Thyroid gland (tissue), 4 donors: ENCODE data around the gene ABCC5. TPM values are rescaled to one million over a fixed set of nuclear protein-coding genes. Genes with fewer than 3 reads are reported as not detected.

Experiments
- DNase-seq, 2 donors: peaks; one replicate each; pipeline ENCODE4 v3.0.0-alpha.2; 2019
- H3K27ac ChIP-seq, 3 donors: fragments of 200-600 bp; sonication (generic); 1 replicate in 2 of 3; 2 replicates in 1 of 3; pipeline ENCODE4 v1.5.1; 2016 to 2019; ENCODE audit warnings: mild to moderate bottlenecking in 1 of 3, moderate library complexity in 1 of 3
- H3K27me3 ChIP-seq: fragments of 200-600 bp; sonication (generic); one replicate; pipeline ENCODE4 v1.5.1; 2019
- H3K36me3 ChIP-seq, 2 donors: fragments of 200-600 bp; sonication (generic); one replicate each; pipeline ENCODE4 v1.5.1; 2016 to 2019
- H3K4me1 ChIP-seq, 2 donors: fragments of 200-600 bp; sonication (generic); one replicate each; pipeline ENCODE4 v1.5.1; 2017 to 2019
- H3K4me3 ChIP-seq, 3 donors: fragments of 200-600 bp; sonication (generic); replicated peaks in 1 of 3; 1 replicate in 2 of 3; 2 replicates in 1 of 3; pipeline ENCODE4 v1.5.1; 2016; ENCODE audit warnings: mild to moderate bottlenecking in 1 of 3
- H3K9me3 ChIP-seq: fragments of 200-600 bp; sonication (generic); one replicate; pipeline ENCODE4 v1.5.1; 2017
- POLR2A ChIP-seq, 2 donors: fragments of 450-650 bp; IDR thresholded peaks; one replicate each; pipeline ENCODE4 v1.6.1; 2017; ENCODE audit warnings: antibody characterized with exemption in 2 of 2, mild to moderate bottlenecking in 2 of 2, moderate library complexity in 1 of 2
- WGBS, 2 donors: methylation state at CpG; one replicate each; pipeline ENCODE4 v1.1.5; 2017; 5-methylcytosine and 5-hydroxymethylcytosine counted together
- intact Hi-C: fragments of 100-400 bp; cut with DNase I; formaldehyde crosslinking; loops from one replicate; pipeline ENCODE4 v1.15.1; 2023
- total RNA-seq, 4 donors: library from RNA; depleted of rRNA; stranded (reverse); fragments of >200 nt; gene quantifications; one replicate each; pipeline ENCODE4 v1.2.3, GENCODE V29; 2016
- TF ChIP-seq, protein P1 (sequence below), 6 experiments: fragments of 200-600 bp in 3 of 6; fragments of 450-650 bp in 3 of 6; sonication (generic) in 3 of 6; IDR thresholded peaks; one replicate each; pipeline ENCODE4 v1.5.1; 2016 to 2019; ENCODE audit warnings: antibody characterized with exemption in 6 of 6, mild to moderate bottlenecking in 2 of 6, inconsistent platforms in 1 of 6, moderate library complexity in 1 of 6

ABCC5 gene
- total RNA-seq, 4 donors from 2014 or later, result 12.2 to 24.3 (median 18.2) TPM

DNA sequence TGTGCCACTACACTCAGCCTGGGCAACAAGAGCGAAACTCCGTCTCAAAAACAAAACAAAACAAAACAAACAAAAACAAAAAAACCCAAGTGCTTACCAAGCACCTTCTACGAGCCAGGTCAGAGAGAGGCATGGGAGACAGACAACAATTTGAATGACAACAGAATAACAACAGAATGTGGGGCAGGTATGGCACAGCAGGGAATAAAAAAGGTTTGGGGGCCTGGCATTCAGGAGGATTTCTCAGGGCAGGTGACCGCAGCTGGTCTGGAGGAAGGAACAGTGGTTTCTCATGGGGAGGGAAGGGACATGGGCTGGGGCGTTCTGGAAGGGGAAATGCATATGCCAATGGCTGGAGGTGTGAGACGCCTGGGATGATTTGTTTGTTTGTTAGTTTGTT, 110.5 kb downstream of the ABCC5 start:
- intact Hi-C loops, result no loop called here
- H3K27ac ChIP-seq, result no peak overlapping the region
- H3K27me3 ChIP-seq, result no peaks in the 10 kb centered on the region
- no peaks in the 10 kb centered on the region for H3K9me3 ChIP-seq
- no peak overlapping the region for H3K4me3 ChIP-seq
- WGBS, 2 donors, result 56 to 67% methylated on average over 6 of the region's 6 CpGs
- no peak for TF ChIP-seq POLR2A (IDR thresholded peaks at IDR 0.05)
- TF ChIP-seq, protein P1, sequence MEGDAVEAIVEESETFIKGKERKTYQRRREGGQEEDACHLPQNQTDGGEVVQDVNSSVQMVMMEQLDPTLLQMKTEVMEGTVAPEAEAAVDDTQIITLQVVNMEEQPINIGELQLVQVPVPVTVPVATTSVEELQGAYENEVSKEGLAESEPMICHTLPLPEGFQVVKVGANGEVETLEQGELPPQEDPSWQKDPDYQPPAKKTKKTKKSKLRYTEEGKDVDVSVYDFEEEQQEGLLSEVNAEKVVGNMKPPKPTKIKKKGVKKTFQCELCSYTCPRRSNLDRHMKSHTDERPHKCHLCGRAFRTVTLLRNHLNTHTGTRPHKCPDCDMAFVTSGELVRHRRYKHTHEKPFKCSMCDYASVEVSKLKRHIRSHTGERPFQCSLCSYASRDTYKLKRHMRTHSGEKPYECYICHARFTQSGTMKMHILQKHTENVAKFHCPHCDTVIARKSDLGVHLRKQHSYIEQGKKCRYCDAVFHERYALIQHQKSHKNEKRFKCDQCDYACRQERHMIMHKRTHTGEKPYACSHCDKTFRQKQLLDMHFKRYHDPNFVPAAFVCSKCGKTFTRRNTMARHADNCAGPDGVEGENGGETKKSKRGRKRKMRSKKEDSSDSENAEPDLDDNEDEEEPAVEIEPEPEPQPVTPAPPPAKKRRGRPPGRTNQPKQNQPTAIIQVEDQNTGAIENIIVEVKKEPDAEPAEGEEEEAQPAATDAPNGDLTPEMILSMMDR (IDR thresholded peaks at IDR 0.05), result no peak
- DNase-seq, result no peak
- H3K4me1 ChIP-seq, result no peaks in the 10 kb centered on the region
- H3K36me3 ChIP-seq, result no peaks in the 10 kb centered on the region

DNA sequence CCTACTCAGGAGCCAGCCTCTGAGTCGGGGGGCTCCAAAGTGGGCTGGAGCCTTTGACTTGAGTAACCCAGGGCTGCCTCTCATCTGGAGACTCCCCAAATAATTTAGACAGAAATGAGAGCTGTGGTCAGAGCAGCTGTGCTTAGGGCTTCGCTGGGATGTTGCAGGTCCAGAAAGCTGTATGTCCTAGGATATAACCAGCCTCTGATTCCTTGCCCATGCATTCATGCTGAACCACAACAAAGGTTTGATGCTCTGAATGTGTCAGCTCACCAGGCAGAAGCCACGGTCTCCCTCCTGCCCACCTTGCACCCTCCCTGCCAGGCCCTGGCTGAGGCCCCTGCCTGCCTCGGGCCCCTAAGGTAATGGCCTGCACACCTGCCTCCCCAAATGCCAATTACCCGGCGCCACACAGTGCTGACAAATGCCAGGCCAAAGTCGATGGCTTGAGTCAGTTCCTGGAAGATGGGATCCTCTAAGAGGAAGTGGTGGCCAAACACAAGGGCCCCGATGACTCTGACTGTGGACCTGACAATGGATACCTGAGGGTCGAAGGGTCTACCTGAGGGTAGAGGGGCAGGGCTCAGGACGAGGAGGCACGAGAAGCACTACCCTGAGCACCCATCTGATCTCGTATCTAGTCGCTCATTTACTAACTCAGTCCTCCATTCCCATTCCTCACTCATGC, 111.3 kb downstream of the ABCC5 start:
- Histone ChIP-seq H3K27ac (no peak overlapping the region), H3K36me3 (no peaks in the 10 kb centered on the region), H3K4me3 (no peak overlapping the region), H3K27me3 (no peaks in the 10 kb centered on the region), H3K4me1 (no peaks in the 10 kb centered on the region), H3K9me3 (no peaks in the 10 kb centered on the region)
- no peak for DNase-seq
- no peak for TF ChIP-seq POLR2A (IDR thresholded peaks at IDR 0.05)
- TF ChIP-seq, protein P1 (IDR thresholded peaks at IDR 0.05), result no peak
- 82 to 87% methylated on average over 13 of the region's 13 CpGs for WGBS, 2 donors
- intact Hi-C loops, result no loop called here

DNA sequence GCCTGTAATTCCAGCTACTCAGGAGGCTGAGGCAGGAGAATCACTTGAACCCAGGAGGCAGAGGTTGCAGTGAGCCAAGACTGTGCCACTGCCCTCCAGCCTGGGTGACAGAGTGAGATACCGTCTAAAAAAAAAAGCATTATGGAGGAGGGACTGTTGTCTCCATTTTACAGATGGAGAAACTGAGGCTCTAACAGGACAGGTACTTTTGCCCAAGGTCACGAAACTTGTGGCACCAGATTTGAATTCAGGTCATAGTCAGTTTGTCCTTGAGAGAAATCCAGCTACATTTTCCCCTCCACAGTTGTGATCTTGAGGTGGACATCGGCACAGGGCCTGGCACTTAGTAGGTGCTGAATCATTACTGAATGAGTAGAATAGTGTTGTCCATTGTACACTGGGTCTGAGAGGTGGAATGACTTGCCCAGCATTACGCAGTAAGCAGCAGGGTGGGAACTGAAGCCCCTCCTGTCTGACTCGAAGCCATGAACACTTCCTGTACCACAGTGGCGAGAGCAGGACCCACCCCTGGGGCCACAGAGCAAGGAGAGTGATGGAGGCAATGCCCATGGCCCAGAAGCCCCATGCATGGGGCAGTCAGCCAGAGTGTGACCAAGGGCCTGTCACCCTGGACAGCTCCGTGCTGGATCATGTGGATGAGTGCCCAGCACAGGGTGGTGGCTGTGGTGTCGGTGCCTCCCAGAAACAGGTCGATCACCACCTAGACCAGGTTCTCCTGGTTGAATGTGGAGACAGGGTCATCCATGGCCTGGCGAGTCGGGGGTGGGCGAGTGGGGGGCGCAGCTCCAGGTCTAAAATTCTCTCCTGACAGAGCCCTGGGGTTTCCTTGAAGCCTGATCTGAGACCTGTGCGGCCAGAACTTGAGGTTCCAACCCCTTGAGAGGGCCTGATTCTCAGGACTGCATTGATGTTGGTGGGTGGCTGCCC, 112.6 kb downstream of the ABCC5 start:
- 74 to 77% methylated on average over 6 to 7 of the region's 14 CpGs for WGBS, 2 donors
- intact Hi-C loops, result no loop called here
- no peak overlapping the region for H3K27ac ChIP-seq

DNA sequence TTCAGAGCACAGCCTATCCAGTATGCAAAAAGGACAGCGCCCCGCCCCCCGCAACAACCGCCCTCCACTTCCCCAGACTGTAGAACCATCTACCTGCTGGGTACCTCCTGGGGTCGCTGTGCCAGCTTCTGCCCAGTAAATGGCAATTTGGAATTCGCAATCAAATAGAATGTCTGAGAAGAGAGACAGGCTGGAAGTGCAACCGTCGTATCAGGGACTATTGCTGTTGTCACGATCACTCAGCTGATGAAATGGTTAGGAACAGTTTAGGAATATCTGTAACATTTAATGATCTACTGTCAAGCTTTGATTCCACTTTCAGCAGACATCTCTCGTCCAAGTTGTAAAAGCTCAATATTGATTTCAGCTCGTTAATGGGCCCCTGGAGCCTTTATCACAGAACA, 119.7 kb downstream of the ABCC5 start:
- no peak for DNase-seq
- Histone ChIP-seq H3K9me3 (no peaks in the 10 kb centered on the region), H3K36me3 (no peaks in the 10 kb centered on the region), H3K27ac (no peak overlapping the region), H3K4me3 (no peak overlapping the region), H3K4me1 (no peaks in the 10 kb centered on the region), H3K27me3 (no peaks in the 10 kb centered on the region)
- WGBS, 2 donors, result 63 to 71% methylated on average over 11 of the region's 11 CpGs
- no peak for TF ChIP-seq POLR2A (IDR thresholded peaks at IDR 0.05)
- TF ChIP-seq, protein P1 (IDR thresholded peaks at IDR 0.05), result no peak
- intact Hi-C loops, result loop anchor here (5.0 to 10.0 kb wide), 3 partner anchors 247 to 394 kb away; partner anchors contain the start of genes ALG3 and EEF1AKMT4

More for the DNA sequence above, 112.6 kb downstream of the ABCC5 start:
- DNase-seq, result peak; percentile 8 to 10
- Histone ChIP-seq H3K27me3 (no peaks in the 10 kb centered on the region), H3K9me3 (no peaks in the 10 kb centered on the region), H3K4me3 (no peak overlapping the region), H3K36me3 (no peaks in the 10 kb centered on the region), H3K4me1 (no peaks in the 10 kb centered on the region)
- TF ChIP-seq, protein P1 (IDR thresholded peaks at IDR 0.05), result no peak
- TF ChIP-seq POLR2A (IDR thresholded peaks at IDR 0.05), result no peak
